Liver (tissue), 9 donors: ENCODE results near the gene RPTOR. TPM values are rescaled to one million over a fixed set of nuclear protein-coding genes. Genes with fewer than 3 reads are reported as not detected.

ENCODE experiments used
- DNase-seq: peaks from one replicate; pipeline ENCODE4 v3.0.0-alpha.2; 2017; ENCODE audit warnings: low spot score
- H3K27ac ChIP-seq, 2 donors: one replicate each; pipeline ENCODE4 v1.7.0; 2013; ENCODE audit warnings: inconsistent platforms in 2 of 2, low read length in 2 of 2, control low read depth in 1 of 2, low read depth in 1 of 2, mild to moderate bottlenecking in 1 of 2
- H3K27me3 ChIP-seq, 4 donors: one replicate each; pipeline versions ENCODE4 v1.6.1 to v1.7.0; 2013; ENCODE audit warnings: low read length in 3 of 4, inconsistent platforms in 1 of 4, mild to moderate bottlenecking in 1 of 4, moderate library complexity in 1 of 4; ENCODE audit not compliant: control insufficient read depth in 4 of 4, insufficient read depth in 4 of 4
- H3K36me3 ChIP-seq, 4 donors: one replicate each; pipeline versions ENCODE4 v1.6.1 to v1.7.0; 2013; ENCODE audit warnings: low read length in 3 of 4, mild to moderate bottlenecking in 3 of 4, low read depth in 1 of 4, moderate library complexity in 1 of 4; ENCODE audit not compliant: control insufficient read depth in 4 of 4, insufficient read depth in 3 of 4
- H3K4me1 ChIP-seq, 4 donors: one replicate each; pipeline versions ENCODE4 v1.6.1 to v1.7.0; 2013; ENCODE audit warnings: low read length in 3 of 4, mild to moderate bottlenecking in 3 of 4, moderate library complexity in 1 of 4; ENCODE audit not compliant: control insufficient read depth in 4 of 4, insufficient read depth in 4 of 4
- H3K4me3 ChIP-seq, 3 donors: one replicate each; pipeline versions ENCODE4 v1.6.1 to v1.7.0; 2013; ENCODE audit warnings: low read length in 3 of 3, control low read depth in 1 of 3, low read depth in 1 of 3, mild to moderate bottlenecking in 1 of 3
- H3K9ac ChIP-seq, 2 donors: one replicate each; pipeline ENCODE4 v1.7.0; 2013; ENCODE audit warnings: low read length in 2 of 2, mild to moderate bottlenecking in 2 of 2, moderate library complexity in 2 of 2, control low read depth in 1 of 2, low read depth in 1 of 2
- H3K9me3 ChIP-seq, 4 donors: one replicate each; pipeline versions ENCODE4 v1.6.1 to v1.7.0; 2013; ENCODE audit warnings: low read length in 3 of 4; ENCODE audit not compliant: control insufficient read depth in 4 of 4
- FOXA1 ChIP-seq: IDR thresholded peaks from 2 replicates; pipeline ENCODE4 v1.6.1; 2016; ENCODE audit warnings: antibody characterized with exemption
- FOXA2 ChIP-seq: IDR thresholded peaks from 2 replicates; pipeline ENCODE4 v1.6.1; 2016; ENCODE audit warnings: antibody characterized with exemption
- HNF4A ChIP-seq, 2 donors: conservative IDR thresholded peaks; 2 replicates each; pipeline ENCODE4 v1.6.1; 2016; ENCODE audit warnings: antibody characterized with exemption in 2 of 2, mild to moderate bottlenecking in 2 of 2
- HNF4G ChIP-seq: IDR thresholded peaks from 2 replicates; pipeline ENCODE4 v1.6.1; 2016; ENCODE audit warnings: antibody characterized with exemption
- JUND ChIP-seq, 2 donors: IDR thresholded peaks; 2 replicates each; pipeline ENCODE4 v1.6.1; 2016; ENCODE audit warnings: antibody characterized with exemption in 2 of 2
- NR2F2 ChIP-seq: IDR thresholded peaks from 2 replicates; pipeline ENCODE4 v1.6.1; 2016; ENCODE audit warnings: antibody characterized with exemption
- RAD21 ChIP-seq, 2 donors: IDR thresholded peaks; 2 replicates each; pipeline ENCODE4 v1.6.1; 2016; ENCODE audit warnings: antibody characterized with exemption in 2 of 2, mild to moderate bottlenecking in 2 of 2
- SP1 ChIP-seq: IDR thresholded peaks from 2 replicates; pipeline ENCODE4 v1.6.1; 2018; ENCODE audit warnings: antibody characterized with exemption, mild to moderate bottlenecking
- TAF1 ChIP-seq: conservative IDR thresholded peaks from 2 replicates; pipeline ENCODE4 v1.6.1; 2016; ENCODE audit warnings: antibody characterized with exemption, mild to moderate bottlenecking
- WGBS: extraction: QIAGEN DNeasy Blood & Tissue Kit; methylation state at CpG from one replicate; pipeline ENCODE4 v1.1.7; 2013; 5-methylcytosine and 5-hydroxymethylcytosine counted together
- polyA plus RNA-seq, 2 donors: library from polyadenylated mRNA; stranded (reverse) in 1 of 2; unstranded in 1 of 2; fragments of 200-250 nt in 1 of 2; fragments of >200 nt in 1 of 2; fragmentation: Nextera tagmentation in 1 of 2; extraction: Ambion mirVana in 1 of 2; gene quantifications; one replicate each; pipeline versions ENCODE4 v1.2.1 to v1.2.3, GENCODE V29; 2013 to 2015
- total RNA-seq, 2 donors: library from RNA; depleted of rRNA; stranded (reverse); fragments of >200 nt; gene quantifications; one replicate each; pipeline ENCODE4 v1.2.3, GENCODE V29; 2014
- TF ChIP-seq, protein P1 (sequence below): IDR thresholded peaks from 2 replicates; pipeline ENCODE4 v1.6.1; 2016; ENCODE audit warnings: antibody characterized with exemption
- TF ChIP-seq, protein P2 (sequence below): IDR thresholded peaks from 2 replicates; pipeline ENCODE4 v1.6.1; 2016; ENCODE audit warnings: antibody characterized with exemption
- TF ChIP-seq, protein P3 (sequence below): IDR thresholded peaks from 2 replicates; pipeline ENCODE4 v1.6.1; 2016; ENCODE audit warnings: antibody characterized with exemption, mild to moderate bottlenecking
- donor health status: healthy.
- donor health status: healthy.
- donor health status: healthy.
- donor health status: healthy.
- donor health status: healthy.

Gene RPTOR
- total and polyA plus RNA-seq, 4 donors: 4.8 to 25.4 (median 11.6) TPM

DNA sequence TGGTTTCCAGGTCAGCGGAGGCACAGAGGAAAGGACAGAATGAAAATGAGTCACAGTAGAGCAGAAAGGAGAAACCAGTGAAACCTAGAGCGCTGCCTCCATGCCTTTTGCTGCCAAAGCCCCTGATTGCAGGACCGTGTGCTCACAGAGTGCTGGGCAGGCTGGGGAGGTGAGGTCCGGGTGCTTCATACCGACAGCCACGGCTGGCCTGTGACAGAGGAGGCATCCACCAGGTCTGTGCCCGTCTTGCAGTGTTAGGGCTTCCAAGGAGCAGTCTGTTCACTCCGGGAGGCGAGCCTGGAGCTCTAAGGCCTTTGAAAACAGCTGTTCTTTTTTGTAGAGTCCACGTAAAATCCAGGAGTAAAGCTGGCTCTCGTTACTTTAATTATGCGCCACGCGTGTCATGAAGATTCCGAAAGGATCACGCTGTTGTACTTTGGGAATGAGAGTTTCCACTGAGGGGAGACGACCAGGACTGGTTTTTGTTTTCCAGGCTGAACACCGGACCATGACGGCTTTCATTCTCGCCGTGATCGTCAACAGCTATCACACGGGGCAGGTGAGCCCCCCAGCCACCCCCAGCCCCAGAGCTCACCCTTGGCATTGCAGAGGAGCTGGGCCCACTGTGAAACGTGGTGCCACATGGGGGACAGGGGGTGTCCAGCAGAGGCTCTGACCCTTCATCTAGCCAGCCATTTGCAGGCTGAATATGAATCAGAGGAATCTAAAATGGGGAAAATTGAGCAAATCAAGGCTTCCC, 338.5 kb downstream of the RPTOR start:
- DNase-seq: no peak
- TF ChIP-seq FOXA2 (no peak), RAD21 (IDR thresholded peaks at IDR 0.05) (no peak), HNF4G (no peak), JUND (IDR thresholded peaks at IDR 0.05) (no peak), SP1 (no peak), NR2F2 (no peak), TAF1 (no peak), HNF4A (conservative IDR thresholded peaks at IDR 0.05) (no peak), FOXA1 (no peak)
- TF ChIP-seq, protein P1, sequence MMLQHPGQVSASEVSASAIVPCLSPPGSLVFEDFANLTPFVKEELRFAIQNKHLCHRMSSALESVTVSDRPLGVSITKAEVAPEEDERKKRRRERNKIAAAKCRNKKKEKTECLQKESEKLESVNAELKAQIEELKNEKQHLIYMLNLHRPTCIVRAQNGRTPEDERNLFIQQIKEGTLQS: no peak
- TF ChIP-seq, protein P2, sequence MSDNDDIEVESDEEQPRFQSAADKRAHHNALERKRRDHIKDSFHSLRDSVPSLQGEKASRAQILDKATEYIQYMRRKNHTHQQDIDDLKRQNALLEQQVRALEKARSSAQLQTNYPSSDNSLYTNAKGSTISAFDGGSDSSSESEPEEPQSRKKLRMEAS: no peak
- TF ChIP-seq, protein P3, sequence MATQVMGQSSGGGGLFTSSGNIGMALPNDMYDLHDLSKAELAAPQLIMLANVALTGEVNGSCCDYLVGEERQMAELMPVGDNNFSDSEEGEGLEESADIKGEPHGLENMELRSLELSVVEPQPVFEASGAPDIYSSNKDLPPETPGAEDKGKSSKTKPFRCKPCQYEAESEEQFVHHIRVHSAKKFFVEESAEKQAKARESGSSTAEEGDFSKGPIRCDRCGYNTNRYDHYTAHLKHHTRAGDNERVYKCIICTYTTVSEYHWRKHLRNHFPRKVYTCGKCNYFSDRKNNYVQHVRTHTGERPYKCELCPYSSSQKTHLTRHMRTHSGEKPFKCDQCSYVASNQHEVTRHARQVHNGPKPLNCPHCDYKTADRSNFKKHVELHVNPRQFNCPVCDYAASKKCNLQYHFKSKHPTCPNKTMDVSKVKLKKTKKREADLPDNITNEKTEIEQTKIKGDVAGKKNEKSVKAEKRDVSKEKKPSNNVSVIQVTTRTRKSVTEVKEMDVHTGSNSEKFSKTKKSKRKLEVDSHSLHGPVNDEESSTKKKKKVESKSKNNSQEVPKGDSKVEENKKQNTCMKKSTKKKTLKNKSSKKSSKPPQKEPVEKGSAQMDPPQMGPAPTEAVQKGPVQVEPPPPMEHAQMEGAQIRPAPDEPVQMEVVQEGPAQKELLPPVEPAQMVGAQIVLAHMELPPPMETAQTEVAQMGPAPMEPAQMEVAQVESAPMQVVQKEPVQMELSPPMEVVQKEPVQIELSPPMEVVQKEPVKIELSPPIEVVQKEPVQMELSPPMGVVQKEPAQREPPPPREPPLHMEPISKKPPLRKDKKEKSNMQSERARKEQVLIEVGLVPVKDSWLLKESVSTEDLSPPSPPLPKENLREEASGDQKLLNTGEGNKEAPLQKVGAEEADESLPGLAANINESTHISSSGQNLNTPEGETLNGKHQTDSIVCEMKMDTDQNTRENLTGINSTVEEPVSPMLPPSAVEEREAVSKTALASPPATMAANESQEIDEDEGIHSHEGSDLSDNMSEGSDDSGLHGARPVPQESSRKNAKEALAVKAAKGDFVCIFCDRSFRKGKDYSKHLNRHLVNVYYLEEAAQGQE: no peak
- Histone ChIP-seq H3K9me3 (no peaks in the 10 kb centered on the region), H3K27ac (no peak overlapping the region), H3K27me3 (no peaks in the 10 kb centered on the region), H3K4me3 (no peak overlapping the region), H3K4me1 (no peaks in the 10 kb centered on the region), H3K36me3 (peaks cover 0 to 34% (median 10%) of the 10 kb centered on the region in 4 donors), H3K9ac (no peak overlapping the region)
- WGBS: 97% methylated on average over 24 of the region's 24 CpGs

DNA sequence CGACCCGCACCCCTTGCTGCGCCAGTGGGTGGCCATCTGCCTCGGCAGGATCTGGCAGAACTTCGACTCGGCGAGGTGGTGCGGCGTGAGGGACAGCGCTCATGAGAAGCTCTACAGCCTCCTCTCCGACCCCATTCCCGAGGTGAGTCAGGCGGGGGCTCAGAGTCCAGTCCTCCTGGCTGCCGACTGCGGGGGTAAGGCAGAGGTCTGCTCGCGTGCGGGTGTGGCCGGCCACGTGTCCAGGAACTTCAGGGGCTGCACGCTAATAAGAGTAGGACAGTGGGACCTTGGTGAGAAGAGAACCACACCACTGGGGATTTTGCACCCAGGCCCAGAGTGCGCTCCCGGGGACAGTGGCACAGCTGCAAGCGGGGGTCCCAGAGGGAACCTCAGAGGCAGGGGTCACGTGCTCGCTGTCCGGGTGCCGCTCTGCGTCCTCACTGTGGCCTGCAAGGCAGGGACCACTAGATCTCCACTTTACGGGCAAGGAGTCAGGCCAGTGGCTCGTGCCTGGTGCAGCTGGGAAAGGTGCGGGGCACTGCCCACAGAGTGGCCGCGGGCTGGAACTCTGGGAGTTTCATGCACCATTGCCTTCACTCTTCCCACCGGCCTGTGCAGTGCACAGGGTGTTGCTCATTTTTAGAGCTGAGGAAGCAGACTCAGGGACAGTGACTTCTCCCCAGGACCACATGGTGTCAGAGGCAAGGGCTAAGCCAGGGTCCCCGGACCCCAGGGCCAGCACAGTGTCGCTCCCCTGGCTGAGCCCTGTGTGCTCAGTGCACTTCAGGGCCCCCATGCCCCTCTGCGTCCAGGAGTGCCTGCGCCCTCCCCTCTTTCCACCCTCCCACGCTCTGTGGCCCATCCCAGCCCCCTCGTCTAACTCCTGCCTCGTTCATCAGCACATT, 339.4 kb downstream of the RPTOR start:
- Histone ChIP-seq H3K27me3 (no peaks in the 10 kb centered on the region), H3K9me3 (no peaks in the 10 kb centered on the region), H3K4me1 (no peaks in the 10 kb centered on the region), H3K36me3 (peaks cover 2 to 34% (median 10%) of the 10 kb centered on the region in 4 donors), H3K27ac (no peak overlapping the region), H3K4me3 (no peak overlapping the region), H3K9ac (no peak overlapping the region)
- no peak for TF ChIP-seq FOXA1
- WGBS: 97% methylated on average over 42 of the region's 42 CpGs
- DNase-seq: no peak

DNA sequence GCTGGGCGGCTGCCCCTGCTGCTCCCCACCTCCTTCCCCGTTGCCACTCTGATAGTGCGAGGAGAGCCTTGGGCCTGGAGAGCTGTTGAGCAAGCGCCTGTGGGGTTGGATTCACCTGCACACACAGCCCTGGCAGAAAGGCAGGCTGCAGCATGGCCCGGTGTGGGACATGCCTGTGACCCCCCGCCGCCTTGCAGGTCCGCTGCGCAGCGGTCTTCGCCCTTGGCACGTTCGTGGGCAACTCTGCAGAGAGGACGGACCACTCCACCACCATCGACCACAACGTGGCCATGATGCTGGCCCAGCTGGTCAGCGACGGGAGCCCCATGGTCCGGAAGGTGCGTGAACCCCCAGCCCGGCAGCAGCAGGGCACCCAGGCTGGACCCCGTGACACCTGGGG, 340.2 kb downstream of the RPTOR start:
- no peak for DNase-seq
- Histone ChIP-seq H3K9me3 (no peaks in the 10 kb centered on the region), H3K4me3 (no peak overlapping the region), H3K27me3 (no peaks in the 10 kb centered on the region), H3K36me3 (peaks cover 2 to 34% (median 10%) of the 10 kb centered on the region in 4 donors), H3K4me1 (no peaks in the 10 kb centered on the region), H3K27ac (no peak overlapping the region), H3K9ac (no peak overlapping the region)
- 97% methylated on average over 22 of the region's 22 CpGs for WGBS
- TF ChIP-seq HNF4G: no peak
- TF ChIP-seq, protein P2: no peak
